ENCODE measurements around the gene SLC15A1. TPM values are rescaled to one million over a fixed set of nuclear protein-coding genes. Genes with fewer than 3 reads are reported as not detected.

The SLC15A1 gene
- total RNA-seq, 1 experiment from 2014 or later, result 1.9 TPM

DNA sequence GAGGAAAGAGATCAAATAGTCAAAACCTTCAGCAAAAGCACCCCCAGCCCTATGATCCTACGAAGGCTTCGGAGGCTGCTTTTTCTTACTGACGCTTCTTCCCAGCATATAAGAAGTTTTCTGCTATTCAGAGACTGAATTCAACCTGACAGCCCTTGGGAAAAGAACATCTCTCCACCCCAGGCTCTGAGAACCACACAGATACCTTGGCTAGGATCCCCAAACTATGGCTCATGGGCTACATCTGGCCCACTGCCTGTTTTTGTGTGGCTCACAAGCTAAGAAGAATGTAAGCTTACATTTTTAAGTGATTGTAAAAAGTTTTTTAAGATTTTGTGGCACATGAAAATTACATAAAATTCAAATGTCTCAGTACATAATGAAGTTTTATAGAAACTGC, 3.0 kb downstream of the SLC15A1 start:
- peaks cover 3% of the 10 kb centered on the region; the same call in 1 of the 2 replicates for H3K4me1 ChIP-seq (ENCODE audit: insufficient read depth, low read length)
- H2BK5ac ChIP-seq (ENCODE audit: insufficient read length, low read length), result no peak overlapping the region
- H4K20me1 ChIP-seq (ENCODE audit: control insufficient read depth, insufficient read depth, insufficient read length), result no peaks in the 10 kb centered on the region
- H2BK20ac ChIP-seq (ENCODE audit: low read depth, low read length, poor library complexity, severe bottlenecking), result no peak overlapping the region
- peaks cover 14 to 23% of the 10 kb centered on the region in 2 experiments for H3K9me3 Mint-ChIP-seq
- H3K79me2 ChIP-seq (ENCODE audit: insufficient read depth, low read length), result no peaks in the 10 kb centered on the region
- no peak overlapping the region for H3K4me3 Mint-ChIP-seq
- peaks cover 49% of the 10 kb centered on the region for H3K27me3 Mint-ChIP-seq (ENCODE audit: low read depth)
- H3K9ac ChIP-seq (ENCODE audit: extremely low read depth, insufficient read length, low read length), result no peak overlapping the region
- H4K8ac ChIP-seq (replicated peaks; ENCODE audit: insufficient read length, low read depth, low read length), result no peak overlapping the region
- no peak overlapping the region for H2BK15ac ChIP-seq (ENCODE audit: low read depth, low read length)
- H3K18ac ChIP-seq (ENCODE audit: insufficient read length, low read depth, low read length), result no peak overlapping the region
- H3K4me1 Mint-ChIP-seq, result peaks cover 11 to 12% of the 10 kb centered on the region in 2 experiments
- no CpG with 5 or more reads among the region's 3 CpGs for WGBS (ENCODE audit: extremely low coverage, insufficient read length, low lambda C conversion rate)
- H4K91ac ChIP-seq (ENCODE audit: insufficient read length, low read depth, low read length), result no peak overlapping the region
- H3K27me3 ChIP-seq (ENCODE audit: insufficient read depth, low read length), result peaks cover 4% of the 10 kb centered on the region; the same call in 1 of the 2 replicates
- no peak overlapping the region for H2AK5ac ChIP-seq (ENCODE audit: insufficient read length, low read length)
- H3K79me1 ChIP-seq (ENCODE audit: insufficient read depth, low read depth, low read length, poor library complexity, severe bottlenecking), result no peaks in the 10 kb centered on the region
- no peak overlapping the region for H3K23ac ChIP-seq (ENCODE audit: insufficient read length, low read depth, low read length)
- no peaks in the 10 kb centered on the region for H3K9me3 ChIP-seq (ENCODE audit: control insufficient read depth, low read depth, low read length)
- no peak overlapping the region for H3K27ac ChIP-seq (ENCODE audit: insufficient read length, low read depth, low read length)
- no peak overlapping the region for H2BK120ac ChIP-seq (ENCODE audit: low read depth, low read length, poor library complexity, severe bottlenecking)
- no peak overlapping the region for H3K4me2 ChIP-seq (ENCODE audit: insufficient read depth, insufficient read length, low read length)
- no peak overlapping the region for H2BK12ac ChIP-seq (ENCODE audit: insufficient read length, low read depth, low read length)
- H4K5ac ChIP-seq (ENCODE audit: insufficient read length, low read depth, low read length), result no peak overlapping the region
- no peak overlapping the region for H3K56ac ChIP-seq (ENCODE audit: insufficient read length, low read depth, low read length)
- TF ChIP-seq, protein P1, sequence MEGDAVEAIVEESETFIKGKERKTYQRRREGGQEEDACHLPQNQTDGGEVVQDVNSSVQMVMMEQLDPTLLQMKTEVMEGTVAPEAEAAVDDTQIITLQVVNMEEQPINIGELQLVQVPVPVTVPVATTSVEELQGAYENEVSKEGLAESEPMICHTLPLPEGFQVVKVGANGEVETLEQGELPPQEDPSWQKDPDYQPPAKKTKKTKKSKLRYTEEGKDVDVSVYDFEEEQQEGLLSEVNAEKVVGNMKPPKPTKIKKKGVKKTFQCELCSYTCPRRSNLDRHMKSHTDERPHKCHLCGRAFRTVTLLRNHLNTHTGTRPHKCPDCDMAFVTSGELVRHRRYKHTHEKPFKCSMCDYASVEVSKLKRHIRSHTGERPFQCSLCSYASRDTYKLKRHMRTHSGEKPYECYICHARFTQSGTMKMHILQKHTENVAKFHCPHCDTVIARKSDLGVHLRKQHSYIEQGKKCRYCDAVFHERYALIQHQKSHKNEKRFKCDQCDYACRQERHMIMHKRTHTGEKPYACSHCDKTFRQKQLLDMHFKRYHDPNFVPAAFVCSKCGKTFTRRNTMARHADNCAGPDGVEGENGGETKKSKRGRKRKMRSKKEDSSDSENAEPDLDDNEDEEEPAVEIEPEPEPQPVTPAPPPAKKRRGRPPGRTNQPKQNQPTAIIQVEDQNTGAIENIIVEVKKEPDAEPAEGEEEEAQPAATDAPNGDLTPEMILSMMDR (conservative IDR thresholded peaks at IDR 0.05), result no peak
- DNase-seq, result no peak
- no peak overlapping the region for H3K27ac Mint-ChIP-seq
- no peak overlapping the region for H2AFZ ChIP-seq (ENCODE audit: low read length)
- H3K23me2 ChIP-seq (ENCODE audit: insufficient read length, low read depth, low read length, poor library complexity, severe bottlenecking), result peaks cover 8% of the 10 kb centered on the region
- no peak overlapping the region for H3K14ac ChIP-seq (ENCODE audit: insufficient read depth, low read length)
- H3K4ac ChIP-seq (ENCODE audit: low read depth, low read length), result no peak overlapping the region
- peaks cover 6 to 8% (median 6%) of the 10 kb centered on the region in 3 experiments; a peak in 6 of 7 replicates for H3K36me3 Mint-ChIP-seq (ENCODE audit: insufficient read depth in 1 of 3, low read depth in 3 of 3)
- no peak overlapping the region for H3T11ph ChIP-seq (ENCODE audit: low read length)

All from H9 (cell line).